SU-DHL-6 (cell line): Measurements from ENCODE around the gene CPSF2.

Experiments
- H2AFZ ChIP-seq: fragments of 200-600 bp; sonication (generic); 2 replicates; pipeline ENCODE4 v1.6.1; 2014; ENCODE audit warnings: low read depth, mild to moderate bottlenecking, moderate library complexity, mixed read lengths, antibody characterized with exemption, low read length; ENCODE audit not compliant: severe bottlenecking
- H3F3A ChIP-seq: fragments of 200-600 bp; shearing (Covaris generic); 2 replicates; pipeline ENCODE4 v1.6.0; 2016; ENCODE audit warnings: antibody characterized with exemption, mild to moderate bottlenecking; ENCODE audit not compliant: insufficient read depth
- H3K27ac ChIP-seq: fragments of 200-600 bp; sonication (generic); 2 replicates; pipeline ENCODE4 v1.5.1; 2016; ENCODE audit warnings: low read depth, mild to moderate bottlenecking, low read length, moderate library complexity, mixed read lengths
- H3K27me3 ChIP-seq: fragments of 200-600 bp; sonication (generic), shearing (Covaris generic); 2 replicates; pipeline ENCODE4 v1.6.0; 2014; ENCODE audit warnings: mild to moderate bottlenecking, low read length
- H3K36me3 ChIP-seq: fragments of 200-600 bp; sonication (generic); 2 replicates; pipeline ENCODE4 v1.6.1; 2014; ENCODE audit warnings: mild to moderate bottlenecking, low read length, mixed read lengths
- H3K4me2 ChIP-seq: fragments of 300-600, 200-600 bp; shearing (Covaris generic), sonication (generic); 2 replicates; pipeline ENCODE4 v1.6.0; 2014; ENCODE audit warnings: low read length, low read depth, mild to moderate bottlenecking; ENCODE audit not compliant: poor library complexity, severe bottlenecking
- H3K4me3 ChIP-seq: fragments of 200-600 bp; sonication (generic); 2 replicates; pipeline ENCODE4 v1.5.1; 2014; ENCODE audit warnings: antibody characterized with exemption, low read length, mild to moderate bottlenecking, mixed read lengths; ENCODE audit not compliant: insufficient read depth, poor library complexity, severe bottlenecking
- H3K79me2 ChIP-seq: fragments of 200-600 bp; sonication (generic); 2 replicates; pipeline ENCODE4 v1.6.1; 2014; ENCODE audit warnings: mild to moderate bottlenecking, low read length, moderate library complexity; ENCODE audit not compliant: insufficient read depth
- H3K9ac ChIP-seq: fragments of 200-600 bp; sonication (generic); 2 replicates; pipeline ENCODE4 v1.7.0; 2014; ENCODE audit warnings: mild to moderate bottlenecking, low read length
- H3K9me2 ChIP-seq: fragments of 200-600 bp; sonication (generic); replicated peaks from 2 replicates; pipeline ENCODE4 v1.6.1; 2014; ENCODE audit warnings: low read length; ENCODE audit not compliant: insufficient read depth
- H3K9me3 ChIP-seq: fragments of 200-600 bp; sonication (generic); 2 replicates; pipeline ENCODE4 v1.6.1; 2014; ENCODE audit warnings: low read length, mixed read lengths; ENCODE audit not compliant: insufficient read depth
- H4K20me1 ChIP-seq: fragments of 200-600 bp; sonication (generic); 2 replicates; pipeline ENCODE4 v1.6.1; 2014; ENCODE audit warnings: low read depth, mild to moderate bottlenecking, antibody characterized with exemption, low read length, moderate library complexity, mixed read lengths
- EZH2phosphoT487 ChIP-seq: fragments of 200-600 bp; sonication (generic), shearing (Covaris generic); conservative IDR thresholded peaks from 2 replicates; pipeline ENCODE4 v1.6.1; 2018; ENCODE audit warnings: mild to moderate bottlenecking, antibody characterized with exemption, low read length, moderate library complexity, mixed read lengths
- TF ChIP-seq, protein P1 (sequence below): fragments of 200-600 bp; sonication (generic); IDR thresholded peaks from one replicate; pipeline ENCODE4 v1.5.1; 2017; ENCODE audit warnings: antibody characterized with exemption, mild to moderate bottlenecking, low read length, moderate library complexity; ENCODE audit not compliant: insufficient read depth, poor library complexity, severe bottlenecking

CPSF2 gene

DNA sequence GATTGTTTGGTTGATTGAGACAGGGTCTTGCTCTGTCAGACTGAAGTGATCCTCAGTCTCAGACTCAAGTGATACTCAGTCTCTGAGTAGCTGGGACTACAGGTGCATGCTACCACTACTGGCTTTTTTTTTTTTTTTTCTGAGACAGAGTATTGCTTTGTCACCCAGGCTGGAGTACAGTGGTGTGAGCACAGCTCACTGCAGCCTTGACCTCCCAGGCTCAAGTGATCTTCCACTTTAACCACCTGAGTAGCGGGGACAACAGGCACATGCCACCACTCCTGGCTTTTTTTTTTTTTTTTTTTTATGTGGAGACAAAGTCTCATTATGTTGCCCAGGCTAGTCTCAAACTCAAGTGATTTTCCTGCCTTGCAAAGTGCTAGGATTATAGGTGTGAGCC is 31.8 kb downstream of the CPSF2 start:
- Histone ChIP-seq H3K27ac (no peak overlapping the region), H3K36me3 (peaks cover 25% of the 10 kb centered on the region)

DNA sequence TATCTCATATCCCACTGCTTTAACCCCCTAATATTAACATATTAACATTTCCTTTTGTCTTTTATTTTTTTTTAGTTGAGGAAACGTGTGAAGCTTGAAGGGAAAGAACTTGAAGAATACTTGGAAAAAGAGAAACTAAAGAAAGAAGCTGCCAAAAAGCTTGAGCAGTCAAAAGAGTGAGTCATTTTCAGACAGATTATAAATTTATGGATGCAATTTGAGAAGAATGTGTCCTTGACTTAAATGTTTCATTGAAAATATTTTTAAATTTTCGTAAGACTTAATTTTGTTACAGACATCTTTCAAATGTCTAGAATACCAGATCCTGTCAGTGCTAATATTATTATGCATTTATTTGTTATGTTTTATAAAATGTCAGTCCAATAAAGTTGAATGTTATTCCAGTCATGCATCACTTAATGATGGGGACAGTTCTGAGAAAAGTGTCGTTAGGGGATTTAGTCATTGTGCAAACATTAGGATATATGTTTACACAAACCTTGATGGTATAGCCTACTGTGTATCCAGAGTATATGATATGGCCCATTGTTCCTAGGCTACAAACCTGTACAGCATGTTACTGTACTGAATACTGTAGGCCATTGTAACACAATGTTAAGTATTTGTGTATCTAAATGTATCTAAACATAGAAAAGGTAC is 32.6 kb downstream of the CPSF2 start:
- no peak overlapping the region for H3K4me2 ChIP-seq
- no peak overlapping the region for H2AFZ ChIP-seq
- no peak overlapping the region for H3K9ac ChIP-seq
- TF ChIP-seq, protein P1, sequence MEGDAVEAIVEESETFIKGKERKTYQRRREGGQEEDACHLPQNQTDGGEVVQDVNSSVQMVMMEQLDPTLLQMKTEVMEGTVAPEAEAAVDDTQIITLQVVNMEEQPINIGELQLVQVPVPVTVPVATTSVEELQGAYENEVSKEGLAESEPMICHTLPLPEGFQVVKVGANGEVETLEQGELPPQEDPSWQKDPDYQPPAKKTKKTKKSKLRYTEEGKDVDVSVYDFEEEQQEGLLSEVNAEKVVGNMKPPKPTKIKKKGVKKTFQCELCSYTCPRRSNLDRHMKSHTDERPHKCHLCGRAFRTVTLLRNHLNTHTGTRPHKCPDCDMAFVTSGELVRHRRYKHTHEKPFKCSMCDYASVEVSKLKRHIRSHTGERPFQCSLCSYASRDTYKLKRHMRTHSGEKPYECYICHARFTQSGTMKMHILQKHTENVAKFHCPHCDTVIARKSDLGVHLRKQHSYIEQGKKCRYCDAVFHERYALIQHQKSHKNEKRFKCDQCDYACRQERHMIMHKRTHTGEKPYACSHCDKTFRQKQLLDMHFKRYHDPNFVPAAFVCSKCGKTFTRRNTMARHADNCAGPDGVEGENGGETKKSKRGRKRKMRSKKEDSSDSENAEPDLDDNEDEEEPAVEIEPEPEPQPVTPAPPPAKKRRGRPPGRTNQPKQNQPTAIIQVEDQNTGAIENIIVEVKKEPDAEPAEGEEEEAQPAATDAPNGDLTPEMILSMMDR: no peak
- TF ChIP-seq EZH2phosphoT487: no peak
- H3K9me3 ChIP-seq: no peaks in the 10 kb centered on the region
- no peak overlapping the region for H3K4me3 ChIP-seq
- H3K27ac ChIP-seq: no peak overlapping the region
- H3F3A ChIP-seq: no peaks in the 10 kb centered on the region
- peaks cover 30% of the 10 kb centered on the region for H3K36me3 ChIP-seq
- no peaks in the 10 kb centered on the region for H3K27me3 ChIP-seq
- no peaks in the 10 kb centered on the region for H4K20me1 ChIP-seq
- H3K9me2 ChIP-seq: no peaks in the 10 kb centered on the region
- no peaks in the 10 kb centered on the region for H3K79me2 ChIP-seq

More for the DNA sequence above, 31.8 kb downstream of the CPSF2 start:
- H3K9me2 ChIP-seq: no peaks in the 10 kb centered on the region
- H3K9ac ChIP-seq: no peak overlapping the region
- no peak overlapping the region for H3K4me2 ChIP-seq
- TF ChIP-seq, protein P1: no peak
- TF ChIP-seq EZH2phosphoT487: no peak
- no peaks in the 10 kb centered on the region for H4K20me1 ChIP-seq
- no peak overlapping the region for H2AFZ ChIP-seq
- H3K4me3 ChIP-seq: no peak overlapping the region
- H3F3A ChIP-seq: no peaks in the 10 kb centered on the region
- H3K27me3 ChIP-seq: no peaks in the 10 kb centered on the region
- no peaks in the 10 kb centered on the region for H3K79me2 ChIP-seq
- no peaks in the 10 kb centered on the region for H3K9me3 ChIP-seq

DNA sequence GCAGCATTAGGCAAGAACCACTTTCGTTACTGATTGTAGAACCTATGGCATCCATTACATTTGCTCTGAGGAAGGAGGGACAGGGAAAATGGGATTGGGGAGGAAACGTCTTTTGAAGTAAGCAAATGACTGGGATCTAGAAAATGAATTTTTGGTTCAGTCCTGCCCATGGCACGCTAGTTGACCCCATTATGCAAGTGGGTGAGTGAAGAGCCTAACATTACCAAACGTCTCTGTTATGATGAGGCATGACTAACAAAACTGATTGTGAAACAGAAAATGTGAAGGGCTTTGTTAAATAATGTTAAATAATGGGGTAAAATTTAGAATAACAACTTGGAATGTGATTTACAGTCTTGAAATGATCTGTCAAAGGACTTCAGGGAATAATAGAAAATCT is 38.9 kb downstream of the CPSF2 start:
- Histone ChIP-seq H3K9ac (no peak overlapping the region), H3K4me2 (no peak overlapping the region), H3K27me3 (no peaks in the 10 kb centered on the region), H3K4me3 (no peak overlapping the region), H3K79me2 (no peaks in the 10 kb centered on the region), H3K9me3 (no peaks in the 10 kb centered on the region), H3K9me2 (no peaks in the 10 kb centered on the region), H3K36me3 (peaks cover 79% of the 10 kb centered on the region), H2AFZ (no peak overlapping the region), H3K27ac (no peak overlapping the region), H4K20me1 (no peaks in the 10 kb centered on the region), H3F3A (peaks cover 7% of the 10 kb centered on the region; the same call in 1 of the 2 replicates)
- TF ChIP-seq, protein P1: no peak
- TF ChIP-seq EZH2phosphoT487: no peak
